ENCODE results near the gene CD300LD.

DNA sequence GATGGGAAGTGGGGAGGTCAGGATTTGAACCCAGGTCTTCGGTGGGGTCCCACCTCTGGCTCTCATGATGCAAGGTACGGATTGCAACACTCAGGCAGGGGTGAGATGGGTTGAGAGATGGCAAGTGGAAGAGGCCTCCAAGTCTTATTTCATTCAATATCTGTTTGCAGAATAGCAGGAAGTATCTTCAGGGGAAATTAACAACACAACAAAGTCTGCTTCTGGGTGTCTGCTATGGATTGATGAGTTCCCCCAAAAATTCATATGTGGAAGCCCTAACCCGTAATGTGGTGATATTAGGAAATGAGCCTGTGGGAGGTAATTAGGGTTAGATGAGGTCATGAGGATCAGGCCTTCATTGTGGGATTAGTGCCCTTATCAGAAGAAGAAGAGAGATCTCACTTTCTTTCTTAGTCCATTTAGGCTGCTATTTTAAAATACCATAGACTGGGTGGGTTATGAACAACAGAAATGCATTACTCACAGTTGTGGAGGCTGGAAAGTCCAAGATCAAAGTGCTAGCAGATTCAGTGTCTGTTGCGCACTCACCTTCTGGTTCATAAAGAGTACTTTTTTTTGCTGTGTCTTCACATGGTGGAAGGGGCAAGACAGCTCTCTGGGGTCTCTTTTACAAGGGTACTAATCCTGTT is 20.3 kb downstream of the CD300LD start:
- TF ChIP-seq ESRRG (CRISPR knock-in tag; IDR thresholded peaks at IDR 0.05): no peak
- TF ChIP-seq TOX (CRISPR knock-in tag; IDR thresholded peaks at IDR 0.05; ENCODE audit: borderline replicate concordance): no peak
- no peak for TF ChIP-seq OSR1 (CRISPR knock-in tag; IDR thresholded peaks at IDR 0.05)
